DMS53 treated with DMSO at 0.1 percent for 48 hours (cell line): ENCODE measurements around the gene THADA.
A peak's percentile ranks its signal among the peaks of the same experiment; 100 is the strongest.
"Not testable (repeated sequence)": the region's sequence is repeated elsewhere in the genome, so short reads cannot be mapped to it uniquely, and the experiment has no call there.

Experiments
- DNase-seq: peaks from one replicate; lab custom pipeline; 2025; ENCODE audit not compliant: unreplicated experiment; lab: John Stamatoyannopoulos, UW

The THADA gene

GRCh38 chr2:43467891-43468290 lies 127.9 kb downstream of the THADA start:
- DNase-seq: no peak

- no peak for DNase-seq
Measured at GRCh38 chr2:43465234-43465633, 130.6 kb downstream of the THADA start.

- no peak for DNase-seq
Measured at GRCh38 chr2:43464590-43464989, 131.2 kb downstream of the THADA start.

- peak; percentile 89 for DNase-seq
Measured at GRCh38 chr2:43462866-43463641, 132.8 kb downstream of the THADA start.

GRCh38 chr2:43461453-43462073 lies 134.3 kb downstream of the THADA start:
- no peak for DNase-seq

GRCh38 chr2:43460611-43461365 lies 135.1 kb downstream of the THADA start:
- DNase-seq: no peak

GRCh38 chr2:43460174-43460546 lies 135.7 kb downstream of the THADA start:
- DNase-seq: no peak

- DNase-seq: no peak
Measured at GRCh38 chr2:43459446-43460173, 136.2 kb downstream of the THADA start.

- DNase-seq: no peak
Measured at GRCh38 chr2:43458014-43458628, 137.7 kb downstream of the THADA start.

GRCh38 chr2:43455731-43456642 lies 139.9 kb downstream of the THADA start:
- DNase-seq: peak; percentile 22

- DNase-seq: no peak
Measured at GRCh38 chr2:43455296-43455695, 140.5 kb downstream of the THADA start.

- no peak for DNase-seq
Measured at GRCh38 chr2:43454791-43455190, 141.0 kb downstream of the THADA start.

- no peak for DNase-seq
Measured at GRCh38 chr2:43453179-43454170, 142.4 kb downstream of the THADA start.

- DNase-seq: no peak
Measured at GRCh38 chr2:43452318-43452731, 143.5 kb downstream of the THADA start.

- no peak for DNase-seq
Measured at GRCh38 chr2:43450617-43451016, 145.2 kb downstream of the THADA start.

- DNase-seq: no peak
Measured at GRCh38 chr2:43448822-43449110, 147.1 kb downstream of the THADA start.

GRCh38 chr2:43448011-43448821 lies 147.6 kb downstream of the THADA start:
- DNase-seq: no peak

- DNase-seq: not testable (repeated sequence)
Measured at GRCh38 chr2:43446755-43447154, 149.1 kb downstream of the THADA start.
